Mononuclear cell (primary cell): ENCODE data around the gene OR8G5. TPM values are rescaled to one million over a fixed set of nuclear protein-coding genes. Genes with fewer than 3 reads are reported as not detected.

Source experiments
- H3K27me3 ChIP-seq: 2 replicates; pipeline ENCODE4 v1.6.0; 2011; ENCODE audit warnings: low read length, control low read depth; ENCODE audit not compliant: insufficient read depth
- H3K4me1 ChIP-seq: 2 replicates; pipeline ENCODE4 v1.5.1; 2011; ENCODE audit warnings: mild to moderate bottlenecking, low read length, control low read depth; ENCODE audit not compliant: insufficient read depth
- H3K4me3 ChIP-seq: 2 replicates; pipeline ENCODE4 v1.5.1; 2011; ENCODE audit warnings: mild to moderate bottlenecking, low read length, moderate library complexity
- H3K9me3 ChIP-seq: 2 replicates; pipeline ENCODE4 v1.5.1; 2011; ENCODE audit warnings: low read depth, mild to moderate bottlenecking, control low read depth, low read length
- total RNA-seq: library from RNA; depleted of rRNA; stranded (reverse); fragments of >200 nt; gene quantifications from one replicate; pipeline ENCODE4 v1.2.3, GENCODE V29; 2012

Gene OR8G5
- total RNA-seq, 1 donor, result not detected

DNA sequence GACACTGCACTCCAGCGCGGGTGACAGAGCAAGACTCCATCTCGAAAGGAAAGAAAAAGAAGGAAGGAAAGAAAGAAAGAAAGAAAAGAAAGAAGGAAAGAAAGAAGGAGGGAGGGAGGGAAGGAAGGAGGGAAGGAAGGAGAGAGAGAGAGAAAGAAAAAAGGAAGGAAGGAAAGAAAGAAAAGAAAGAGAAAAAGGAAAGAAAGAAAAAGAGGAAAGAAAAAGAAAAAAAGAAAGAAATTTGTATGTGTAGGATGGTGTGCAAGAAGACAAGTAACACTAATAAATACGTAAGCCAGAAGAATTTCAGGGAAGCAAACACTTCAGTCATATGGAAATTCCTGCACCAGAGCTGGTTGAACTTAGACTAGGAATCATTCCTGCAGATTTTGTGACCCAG is 57.0 kb downstream of the OR8G5 start:
- no peaks in the 10 kb centered on the region for H3K4me1 ChIP-seq
- H3K9me3 ChIP-seq, result no peaks in the 10 kb centered on the region
- H3K27me3 ChIP-seq, result no peaks in the 10 kb centered on the region
- H3K4me3 ChIP-seq, result no peak overlapping the region

DNA sequence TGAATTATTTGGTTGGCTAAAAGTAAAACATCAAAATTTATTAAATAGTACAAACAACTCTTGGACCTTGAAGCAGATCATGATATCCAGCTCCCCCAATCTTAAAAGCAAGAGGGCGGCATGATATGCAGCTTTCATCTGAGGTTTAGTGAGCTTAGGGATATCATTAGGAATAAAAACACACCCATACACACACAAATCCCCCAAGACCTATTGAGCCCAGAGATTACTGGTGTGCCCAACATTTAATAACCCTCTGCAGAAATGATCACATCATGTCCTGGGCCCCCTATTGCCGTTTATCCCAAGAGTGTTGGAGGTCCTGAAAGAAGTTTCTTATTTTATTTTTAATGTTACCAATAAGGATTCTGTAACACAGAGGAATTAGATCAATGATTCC is 57.7 kb downstream of the OR8G5 start, which contains the start of gene OR8D1:
Gene OR8D1, minus strand, starts transcription at position 101 of the 400 bp plus-strand sequence. CDS start 3,183 bp downstream, outside the sequence.
- H3K27me3 ChIP-seq, result no peaks in the 10 kb centered on the region

DNA sequence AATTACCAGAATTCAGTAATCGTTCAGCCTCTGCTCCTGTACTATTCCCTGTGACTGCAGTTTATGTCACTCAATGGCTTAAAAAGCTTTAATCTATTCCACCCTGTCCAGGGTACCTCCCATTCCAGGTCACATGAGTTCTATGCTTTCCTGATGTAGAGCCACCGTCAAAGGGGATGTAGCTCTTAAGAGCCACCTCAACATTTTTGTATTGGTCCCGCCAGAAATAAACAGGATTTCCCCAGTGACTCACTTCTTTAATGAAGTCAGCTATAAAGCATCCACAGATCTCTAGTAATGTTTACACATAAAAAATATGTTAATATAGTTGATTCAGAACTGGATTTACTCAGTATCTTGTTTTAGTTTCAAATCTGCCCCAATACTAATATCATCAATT is 58.9 kb downstream of the OR8G5 start:
- Histone ChIP-seq H3K9me3 (no peaks in the 10 kb centered on the region), H3K4me1 (no peaks in the 10 kb centered on the region), H3K4me3 (no peak overlapping the region), H3K27me3 (no peaks in the 10 kb centered on the region)

More for the DNA sequence above, 57.7 kb downstream of the OR8G5 start, which contains the start of gene OR8D1:
- Histone ChIP-seq H3K9me3 (no peaks in the 10 kb centered on the region), H3K4me3 (no peak within 1 kb of the TSS), H3K4me1 (no peaks in the 10 kb centered on the region)

Other genes with a start within 250 kb of the OR8G5 start
- not detected for gene OR10G4, start 243.4 kb upstream of the OR8G5 start, total RNA-seq
- not detected for gene OR10G9, start 233.4 kb upstream of the OR8G5 start, total RNA-seq
- gene OR10G8, start 229.6 kb upstream of the OR8G5 start, total RNA-seq, result not detected
- gene OR10G7, start 215.1 kb upstream of the OR8G5 start, total RNA-seq, result not detected
- gene VWA5A, start 140.9 kb upstream of the OR8G5 start, total RNA-seq, result 6.6 TPM
- gene OR10D3, start 73.0 kb upstream of the OR8G5 start, total RNA-seq, result not detected
- gene OR8G1, start 15.3 kb upstream of the OR8G5 start, total RNA-seq, result under 0.01 TPM
- under 0.01 TPM for gene OR8D1, start 57.6 kb downstream of the OR8G5 start, total RNA-seq
- not detected for gene OR8D2, start 63.8 kb downstream of the OR8G5 start, total RNA-seq
- not detected for gene OR8B2, start 128.1 kb downstream of the OR8G5 start, total RNA-seq
- not detected for gene OR8B3, start 142.6 kb downstream of the OR8G5 start, total RNA-seq
- not detected for gene OR8B4, start 168.5 kb downstream of the OR8G5 start, total RNA-seq
- not detected for gene OR8B8, start 189.3 kb downstream of the OR8G5 start, total RNA-seq